K562 (cell line): Measurements from ENCODE around the gene LY6G6F. TPM values are rescaled to one million over a fixed set of nuclear protein-coding genes. Genes with fewer than 3 reads are reported as not detected.

ENCODE experiments used
- BCOR ChIP-seq: fragments of 450-650 bp; IDR thresholded peaks from 2 replicates; pipeline ENCODE4 v1.6.1; 2016
- CBX3 ChIP-seq, 2 experiments: IDR thresholded peaks; 1 replicate in 1 of 2; 2 replicates in 1 of 2; pipeline ENCODE4 v1.6.1; 2012; ENCODE audit warnings: inconsistent platforms in 2 of 2, low read length in 2 of 2, borderline replicate concordance in 1 of 2, control low read depth in 1 of 2
- CREB1 ChIP-seq, 2 experiments: sonication (generic) in 1 of 2; formaldehyde crosslinking in 1 of 2; IDR thresholded peaks; 2 replicates each; pipeline versions ENCODE4 v1.6.1 to v1.8.0; 2012 to 2022; ENCODE audit warnings: inconsistent platforms in 1 of 2, mild to moderate bottlenecking in 1 of 2, missing genetic modification reagents in 1 of 2, moderate library complexity in 1 of 2
- ESRRB ChIP-seq: fragments of 250-450 bp; sonication (Bioruptor Pico); IDR thresholded peaks from 2 replicates; pipeline ENCODE4 v1.5.0; 2020; ENCODE audit warnings: mild to moderate bottlenecking, moderate library complexity, borderline replicate concordance
- ETS2 ChIP-seq: IDR thresholded peaks from 2 replicates; pipeline ENCODE4 v1.6.1; 2016; ENCODE audit warnings: borderline replicate concordance, missing genetic modification characterization, mild to moderate bottlenecking, moderate library complexity, missing compliant biosample characterization; ENCODE audit not compliant: poor library complexity, severe bottlenecking
- JUN ChIP-seq, 2 experiments: sonication (generic) in 1 of 2; formaldehyde crosslinking in 1 of 2; IDR thresholded peaks; 2 replicates each; pipeline versions ENCODE4 v1.6.1 to v1.8.0; 2012 to 2022; ENCODE audit warnings: borderline replicate concordance in 2 of 2, mild to moderate bottlenecking in 2 of 2, improper control_type of control experiment in 1 of 2, low read depth in 1 of 2, low read length in 1 of 2, missing genetic modification reagents in 1 of 2
- MAFK ChIP-seq: IDR thresholded peaks from 2 replicates; pipeline ENCODE4 v1.6.1; 2011; ENCODE audit warnings: low read length, improper control_type of control experiment
- PURB ChIP-seq: sonication (generic); formaldehyde crosslinking; IDR thresholded peaks from 2 replicates; pipeline ENCODE4 v1.9.0; 2021; ENCODE audit warnings: low read depth, mild to moderate bottlenecking, missing genetic modification reagents
- SAFB2 ChIP-seq: fragments of 200-400 bp; formaldehyde crosslinking; IDR thresholded peaks from 2 replicates; pipeline ENCODE4 v1.6.1; 2018; ENCODE audit warnings: borderline replicate concordance, low read length, low read depth, moderate library complexity; ENCODE audit not compliant: severe bottlenecking
- ZBTB8A ChIP-seq: fragments of 450-650 bp; IDR thresholded peaks from 2 replicates; pipeline ENCODE4 v1.6.1; 2018; ENCODE audit warnings: mild to moderate bottlenecking, moderate library complexity; ENCODE audit not compliant: partially characterized antibody
- ZC3H4 ChIP-seq: sonication (generic); formaldehyde crosslinking; IDR thresholded peaks from 2 replicates; pipeline ENCODE4 v1.9.0; 2021; ENCODE audit warnings: missing genetic modification reagents, borderline replicate concordance
- ZNF253 ChIP-seq: fragments of 250-450 bp; sonication (Bioruptor Pico); conservative IDR thresholded peaks from 2 replicates; pipeline ENCODE4 v1.6.1; 2021; ENCODE audit warnings: mild to moderate bottlenecking
- ZNF384 ChIP-seq: IDR thresholded peaks from 2 replicates; pipeline ENCODE4 v1.6.1; 2012; ENCODE audit warnings: low read depth, low read length, improper control_type of control experiment
- ZNF431 ChIP-seq: sonication (generic); formaldehyde crosslinking; IDR thresholded peaks from 2 replicates; pipeline ENCODE4 v1.8.0; 2022; ENCODE audit warnings: mild to moderate bottlenecking, missing genetic modification reagents
- ZNF57 ChIP-seq: fragments of 450-650 bp; formaldehyde crosslinking; IDR thresholded peaks from 2 replicates; pipeline ENCODE4 v1.4.0; 2020; ENCODE audit warnings: mild to moderate bottlenecking, moderate library complexity
- ZNF785 ChIP-seq: fragments of 250-450 bp; sonication (Bioruptor Pico); IDR thresholded peaks from 2 replicates; pipeline ENCODE4 v1.4.0; 2020; ENCODE audit warnings: mild to moderate bottlenecking
- polyA plus RNA-seq, 8 experiments: library from polyadenylated mRNA; depleted of rRNA in 4 of 8; stranded (reverse) in 5 of 8; unstranded in 3 of 8; fragments of >200 nt; fragmentation: Nextera tagmentation in 2 of 8; fragmentation: Illumina TruSeq in 1 of 8; extraction: Ambion mirVana in 2 of 8; extraction: Trizol in 1 of 8; gene quantifications; 2 replicates each; pipeline versions ENCODE4 v1.2.1 to v1.2.3, GENCODE V29; 2011 to 2014; ENCODE audit warnings: inconsistent platforms in 1 of 8, missing spikeins in 1 of 8
- total RNA-seq, 7 experiments: library from RNA; depleted of rRNA in 6 of 7; stranded (reverse); fragments of >200 nt in 6 of 7; fragmentation: Illumina TruSeq in 2 of 7; extraction: Trizol in 2 of 7; gene quantifications; 2 replicates each; pipeline versions ENCODE4 v1.2.1 to v1.2.3, GENCODE V29; 2011 to 2021; ENCODE audit warnings: low replicate concordance in 1 of 7
- TF ChIP-seq, protein P1 (sequence below): fragments of 250-450 bp; sonication (Bioruptor Pico); IDR thresholded peaks from 2 replicates; pipeline ENCODE4 v1.5.1; 2021; ENCODE audit warnings: mild to moderate bottlenecking
- TF ChIP-seq, protein P2 (sequence below): fragments of 250-450 bp; sonication (Bioruptor Pico); IDR thresholded peaks from 2 replicates; pipeline ENCODE4 v1.8.0; 2022; ENCODE audit warnings: moderate library complexity, mild to moderate bottlenecking, inconsistent platforms
- TF ChIP-seq, protein P3 (sequence below): fragments of 250-450 bp; sonication (Bioruptor Pico); IDR thresholded peaks from 2 replicates; pipeline ENCODE4 v1.8.0; 2021; ENCODE audit warnings: moderate library complexity, mild to moderate bottlenecking, inconsistent platforms
- TF ChIP-seq, protein P4 (sequence below): sonication (generic); formaldehyde crosslinking; IDR thresholded peaks from 2 replicates; pipeline ENCODE4 v1.8.0; 2022; ENCODE audit warnings: mild to moderate bottlenecking, missing genetic modification reagents
- TF ChIP-seq, protein P5 (sequence below): sonication (generic); formaldehyde crosslinking; IDR thresholded peaks from 2 replicates; pipeline ENCODE4 v1.9.0; 2022; ENCODE audit warnings: mild to moderate bottlenecking, missing genetic modification reagents
- TF ChIP-seq, protein P6 (sequence below): fragments of 250-450 bp; sonication (Bioruptor Pico); IDR thresholded peaks from 2 replicates; pipeline ENCODE4 v1.4.0; 2020; ENCODE audit warnings: borderline replicate concordance

The LY6G6F gene
- total and polyA plus RNA-seq, 9 of the 15 experiments (the other 6 are each of a cell fraction or from before 2014, with no cell fraction given), result 0.14 to 0.50 (median 0.28) TPM; not detected in 2

DNA sequence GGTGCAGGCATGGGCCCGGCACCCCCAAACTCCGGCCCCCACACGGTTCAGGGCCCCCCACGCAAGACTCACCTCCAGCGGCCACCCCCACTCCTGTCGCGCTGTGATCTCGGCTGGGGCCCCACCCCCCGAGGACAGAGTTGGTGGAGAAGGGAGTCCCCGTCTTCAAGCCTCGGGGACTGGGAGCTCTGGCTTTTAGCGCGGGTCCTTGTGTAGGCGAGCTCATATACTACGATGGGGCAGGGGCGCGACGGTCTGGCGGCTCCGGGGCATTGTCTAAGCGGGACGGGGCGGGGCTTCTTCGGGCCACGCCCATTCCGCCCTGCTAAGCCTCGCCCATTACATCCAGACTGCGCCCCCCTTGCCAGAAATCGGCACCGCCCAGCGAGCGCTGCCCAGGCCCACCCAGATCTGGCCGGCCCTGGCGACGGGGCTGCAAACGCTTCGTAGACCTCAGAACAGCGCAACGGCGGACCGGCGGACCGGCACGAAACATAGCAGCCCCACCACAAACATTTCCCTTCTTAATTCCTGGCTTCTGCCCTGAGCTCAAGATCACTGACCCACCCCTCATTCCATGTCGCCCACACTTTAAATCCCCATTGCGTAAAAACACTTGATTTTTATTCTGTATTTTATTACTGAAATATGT is 23.4 kb downstream of the LY6G6F start (continued):
- TF ChIP-seq, protein P1, sequence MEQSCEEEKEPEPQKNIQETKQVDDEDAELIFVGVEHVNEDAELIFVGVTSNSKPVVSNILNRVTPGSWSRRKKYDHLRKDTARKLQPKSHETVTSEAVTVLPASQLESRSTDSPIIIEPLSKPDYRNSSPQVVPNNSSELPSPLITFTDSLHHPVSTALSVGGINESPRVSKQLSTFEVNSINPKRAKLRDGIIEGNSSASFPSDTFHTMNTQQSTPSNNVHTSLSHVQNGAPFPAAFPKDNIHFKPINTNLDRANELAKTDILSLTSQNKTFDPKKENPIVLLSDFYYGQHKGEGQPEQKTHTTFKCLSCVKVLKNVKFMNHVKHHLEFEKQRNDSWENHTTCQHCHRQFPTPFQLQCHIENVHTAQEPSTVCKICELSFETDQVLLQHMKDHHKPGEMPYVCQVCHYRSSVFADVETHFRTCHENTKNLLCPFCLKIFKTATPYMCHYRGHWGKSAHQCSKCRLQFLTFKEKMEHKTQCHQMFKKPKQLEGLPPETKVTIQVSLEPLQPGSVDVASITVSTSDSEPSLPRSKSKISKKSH (CRISPR knock-in tag), result peak; percentile 99
- TF ChIP-seq ETS2 (tag), result no peak
- TF ChIP-seq MAFK, result no peak
- TF ChIP-seq ZNF253 (CRISPR knock-in tag), result peak; percentile 93
- peak; percentile 59; the same call in 1 of the 2 replicates for TF ChIP-seq JUN (IDR thresholded peaks at IDR 0.05; ENCODE audit: borderline replicate concordance, low read depth, low read length)
- no peak for TF ChIP-seq JUN (CRISPR knock-in tag; IDR thresholded peaks at IDR 0.05; ENCODE audit: borderline replicate concordance)
- no peak for TF ChIP-seq SAFB2
- TF ChIP-seq CREB1 (IDR thresholded peaks at IDR 0.05), result peak; percentile 47
- no peak for TF ChIP-seq CREB1 (CRISPR knock-in tag; IDR thresholded peaks at IDR 0.05)
- TF ChIP-seq, protein P2, sequence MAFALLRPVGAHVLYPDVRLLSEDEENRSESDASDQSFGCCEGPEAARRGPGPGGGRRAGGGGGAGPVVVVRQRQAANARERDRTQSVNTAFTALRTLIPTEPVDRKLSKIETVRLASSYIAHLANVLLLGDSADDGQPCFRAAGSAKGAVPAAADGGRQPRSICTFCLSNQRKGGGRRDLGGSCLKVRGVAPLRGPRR (CRISPR knock-in tag), result 0 out of 2 replicates have a peak, but pooled peaks have one; percentile 64
- TF ChIP-seq ZC3H4, result no peak
- TF ChIP-seq, protein P3, sequence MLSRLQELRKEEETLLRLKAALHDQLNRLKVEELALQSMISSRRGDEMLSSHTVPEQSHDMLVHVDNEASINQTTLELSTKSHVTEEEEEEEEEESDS (CRISPR knock-in tag), result no peak
- no peak for TF ChIP-seq ZNF785 (CRISPR knock-in tag)
- TF ChIP-seq CBX3 (IDR thresholded peaks at IDR 0.05; ENCODE audit: borderline replicate concordance in 1 of 2, low read length in 2 of 2), result no peak; a peak in 1 of 3 replicates
- no peak for TF ChIP-seq BCOR
- TF ChIP-seq, protein P4, sequence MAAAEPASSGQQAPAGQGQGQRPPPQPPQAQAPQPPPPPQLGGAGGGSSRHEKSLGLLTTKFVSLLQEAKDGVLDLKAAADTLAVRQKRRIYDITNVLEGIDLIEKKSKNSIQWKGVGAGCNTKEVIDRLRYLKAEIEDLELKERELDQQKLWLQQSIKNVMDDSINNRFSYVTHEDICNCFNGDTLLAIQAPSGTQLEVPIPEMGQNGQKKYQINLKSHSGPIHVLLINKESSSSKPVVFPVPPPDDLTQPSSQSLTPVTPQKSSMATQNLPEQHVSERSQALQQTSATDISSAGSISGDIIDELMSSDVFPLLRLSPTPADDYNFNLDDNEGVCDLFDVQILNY (CRISPR knock-in tag), result no peak; the same call in none of the 2 replicates
- no peak for TF ChIP-seq ZBTB8A
- peak; percentile 95 for TF ChIP-seq ZNF57
- TF ChIP-seq ZNF431, result no peak
- TF ChIP-seq PURB (CRISPR knock-in tag), result no peak
- TF ChIP-seq, protein P5, sequence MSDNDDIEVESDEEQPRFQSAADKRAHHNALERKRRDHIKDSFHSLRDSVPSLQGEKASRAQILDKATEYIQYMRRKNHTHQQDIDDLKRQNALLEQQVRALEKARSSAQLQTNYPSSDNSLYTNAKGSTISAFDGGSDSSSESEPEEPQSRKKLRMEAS, result peak; percentile 47; the same call in 1 of the 2 replicates
- TF ChIP-seq ZNF384, result no peak; the same call in 1 of the 2 replicates
- TF ChIP-seq, protein P6, sequence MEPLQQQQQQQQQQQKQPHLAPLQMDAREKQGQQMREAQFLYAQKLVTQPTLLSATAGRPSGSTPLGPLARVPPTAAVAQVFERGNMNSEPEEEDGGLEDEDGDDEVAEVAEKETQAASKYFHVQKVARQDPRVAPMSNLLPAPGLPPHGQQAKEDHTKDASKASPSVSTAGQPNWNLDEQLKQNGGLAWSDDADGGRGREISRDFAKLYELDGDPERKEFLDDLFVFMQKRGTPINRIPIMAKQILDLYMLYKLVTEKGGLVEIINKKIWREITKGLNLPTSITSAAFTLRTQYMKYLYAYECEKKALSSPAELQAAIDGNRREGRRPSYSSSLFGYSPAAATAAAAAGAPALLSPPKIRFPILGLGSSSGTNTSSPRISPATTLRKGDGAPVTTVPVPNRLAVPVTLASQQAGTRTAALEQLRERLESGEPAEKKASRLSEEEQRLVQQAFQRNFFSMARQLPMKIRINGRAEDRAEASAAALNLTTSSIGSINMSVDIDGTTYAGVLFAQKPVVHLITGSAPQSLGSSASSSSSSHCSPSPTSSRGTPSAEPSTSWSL, result peak; percentile 90; the same call in 1 of the 2 replicates
- peak; percentile 96 for TF ChIP-seq ESRRB (CRISPR knock-in tag)
